ENCODE results near the gene PDCD1LG2. TPM values are rescaled to one million over a fixed set of nuclear protein-coding genes. Genes with fewer than 3 reads are reported as not detected.

PDCD1LG2 gene
- total RNA-seq, 1 donor from 2014 or later, result not detected

DNA sequence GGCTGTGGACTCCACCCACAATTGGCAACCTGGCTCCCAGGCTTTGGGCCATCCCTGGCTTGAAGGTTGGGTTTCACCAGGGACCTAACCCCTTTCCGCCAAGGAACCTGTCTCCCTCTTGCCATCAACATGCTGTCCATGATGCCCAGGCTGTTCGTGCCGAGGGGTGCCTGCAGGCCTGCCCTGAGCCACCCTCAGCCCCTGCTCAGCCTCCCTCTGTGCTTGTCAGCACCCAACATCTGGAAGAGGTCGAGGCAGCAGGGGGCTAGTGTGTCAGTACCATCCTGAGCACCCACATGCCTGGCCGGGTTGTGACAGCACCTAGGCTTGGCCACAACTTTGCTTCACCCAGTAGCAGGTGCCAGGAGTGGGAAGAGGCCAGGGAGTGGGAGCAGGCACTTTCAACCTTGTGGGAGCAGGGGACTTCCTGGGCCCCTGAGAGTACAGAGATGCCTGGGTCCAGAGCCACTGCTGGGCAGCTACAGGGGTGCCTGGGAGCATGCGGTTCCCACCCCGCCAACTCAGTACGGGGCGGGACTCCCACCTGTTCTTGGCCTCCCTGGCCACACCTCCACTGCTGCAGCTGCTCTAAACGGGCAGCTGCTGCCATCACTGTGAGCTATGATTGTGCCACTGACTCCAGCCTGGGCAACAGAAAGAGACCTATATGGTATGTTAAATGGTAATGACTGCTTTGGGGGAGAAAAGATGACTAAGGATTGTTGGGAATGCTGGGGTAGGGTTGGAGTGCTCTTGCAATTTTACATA, 6.3 kb downstream of the PDCD1LG2 start:
- TF ChIP-seq, protein P1, sequence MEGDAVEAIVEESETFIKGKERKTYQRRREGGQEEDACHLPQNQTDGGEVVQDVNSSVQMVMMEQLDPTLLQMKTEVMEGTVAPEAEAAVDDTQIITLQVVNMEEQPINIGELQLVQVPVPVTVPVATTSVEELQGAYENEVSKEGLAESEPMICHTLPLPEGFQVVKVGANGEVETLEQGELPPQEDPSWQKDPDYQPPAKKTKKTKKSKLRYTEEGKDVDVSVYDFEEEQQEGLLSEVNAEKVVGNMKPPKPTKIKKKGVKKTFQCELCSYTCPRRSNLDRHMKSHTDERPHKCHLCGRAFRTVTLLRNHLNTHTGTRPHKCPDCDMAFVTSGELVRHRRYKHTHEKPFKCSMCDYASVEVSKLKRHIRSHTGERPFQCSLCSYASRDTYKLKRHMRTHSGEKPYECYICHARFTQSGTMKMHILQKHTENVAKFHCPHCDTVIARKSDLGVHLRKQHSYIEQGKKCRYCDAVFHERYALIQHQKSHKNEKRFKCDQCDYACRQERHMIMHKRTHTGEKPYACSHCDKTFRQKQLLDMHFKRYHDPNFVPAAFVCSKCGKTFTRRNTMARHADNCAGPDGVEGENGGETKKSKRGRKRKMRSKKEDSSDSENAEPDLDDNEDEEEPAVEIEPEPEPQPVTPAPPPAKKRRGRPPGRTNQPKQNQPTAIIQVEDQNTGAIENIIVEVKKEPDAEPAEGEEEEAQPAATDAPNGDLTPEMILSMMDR (IDR thresholded peaks at IDR 0.05; ENCODE audit: partially characterized antibody, unreplicated experiment), result no peak
- H3K4me3 Mint-ChIP-seq (ENCODE audit: unreplicated experiment), result no peak overlapping the region
- no peaks in the 10 kb centered on the region for H3K27me3 Mint-ChIP-seq (ENCODE audit: unreplicated experiment)
- no peaks in the 10 kb centered on the region for H3K4me1 Mint-ChIP-seq (ENCODE audit: low read depth, unreplicated experiment)
- no peak for DNase-seq
- H3K36me3 Mint-ChIP-seq (ENCODE audit: unreplicated experiment), result no peaks in the 10 kb centered on the region
- no peak overlapping the region for H3K27ac Mint-ChIP-seq (ENCODE audit: unreplicated experiment)
- H3K9me3 Mint-ChIP-seq (ENCODE audit: unreplicated experiment), result no peaks in the 10 kb centered on the region

DNA sequence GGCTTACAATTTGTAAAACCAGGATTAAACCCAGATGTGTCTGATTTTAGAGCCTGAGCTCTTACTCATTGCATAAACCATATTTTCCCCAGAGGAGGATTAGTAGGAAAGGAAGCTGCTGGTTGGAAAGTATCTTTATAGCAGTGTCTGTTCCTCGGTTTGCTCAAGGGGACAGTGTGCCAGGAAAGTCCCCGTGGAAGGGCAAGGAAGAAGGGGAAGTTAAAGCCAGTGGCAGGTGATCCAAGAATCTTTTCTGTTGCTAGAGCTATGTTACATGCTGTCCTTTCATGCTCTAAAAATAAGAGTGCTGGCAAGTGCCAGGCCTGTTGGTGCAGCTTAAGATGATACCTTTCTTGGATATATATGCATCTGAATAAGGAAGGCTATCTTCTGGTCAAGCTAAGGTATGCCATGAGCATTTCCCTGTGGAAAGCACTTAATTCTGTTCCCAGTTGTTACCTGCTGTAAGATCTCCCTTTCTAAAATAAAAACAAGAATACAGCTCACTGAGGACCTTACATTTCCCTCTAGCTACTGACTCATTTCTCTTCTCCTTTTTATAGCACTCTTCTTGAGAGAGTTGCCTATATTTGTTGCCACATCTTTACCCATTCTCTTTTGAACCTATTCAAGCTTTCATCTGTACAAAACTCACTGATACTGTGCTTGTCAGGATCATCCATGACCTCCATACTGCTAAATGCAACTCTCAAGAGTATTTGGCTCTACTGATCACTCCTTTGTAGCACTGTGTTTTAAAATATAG, 8.0 kb downstream of the PDCD1LG2 start:
- H3K4me1 Mint-ChIP-seq (ENCODE audit: low read depth, unreplicated experiment), result no peaks in the 10 kb centered on the region
- H3K36me3 Mint-ChIP-seq (ENCODE audit: unreplicated experiment), result no peaks in the 10 kb centered on the region
- no peak overlapping the region for H3K4me3 Mint-ChIP-seq (ENCODE audit: unreplicated experiment)
- no peaks in the 10 kb centered on the region for H3K9me3 Mint-ChIP-seq (ENCODE audit: unreplicated experiment)
- H3K27ac Mint-ChIP-seq (ENCODE audit: unreplicated experiment), result no peak overlapping the region
- no peaks in the 10 kb centered on the region for H3K27me3 Mint-ChIP-seq (ENCODE audit: unreplicated experiment)
- no peak for DNase-seq
- TF ChIP-seq, protein P1 (IDR thresholded peaks at IDR 0.05; ENCODE audit: partially characterized antibody, unreplicated experiment), result no peak

DNA sequence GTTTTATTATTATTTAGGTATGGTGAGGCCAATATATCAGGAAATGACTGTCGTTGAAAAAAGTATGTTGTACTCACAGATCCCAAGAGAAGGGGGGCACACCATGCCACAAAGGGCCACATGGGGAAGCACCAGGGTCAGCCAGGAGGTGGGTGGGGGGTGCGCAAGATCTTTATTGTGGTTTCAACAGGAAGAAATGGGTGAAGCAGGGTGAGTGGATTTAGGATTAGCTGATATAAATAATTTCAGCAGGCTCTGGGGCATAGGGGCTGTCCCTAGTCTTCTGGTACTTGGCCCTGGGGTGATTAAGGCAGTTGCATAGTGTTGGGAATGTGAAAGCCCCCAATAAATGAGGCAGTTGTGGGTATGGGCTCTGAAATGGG, 8.6 kb downstream of the PDCD1LG2 start:
- no peaks in the 10 kb centered on the region for H3K4me1 Mint-ChIP-seq (ENCODE audit: low read depth, unreplicated experiment)

DNA sequence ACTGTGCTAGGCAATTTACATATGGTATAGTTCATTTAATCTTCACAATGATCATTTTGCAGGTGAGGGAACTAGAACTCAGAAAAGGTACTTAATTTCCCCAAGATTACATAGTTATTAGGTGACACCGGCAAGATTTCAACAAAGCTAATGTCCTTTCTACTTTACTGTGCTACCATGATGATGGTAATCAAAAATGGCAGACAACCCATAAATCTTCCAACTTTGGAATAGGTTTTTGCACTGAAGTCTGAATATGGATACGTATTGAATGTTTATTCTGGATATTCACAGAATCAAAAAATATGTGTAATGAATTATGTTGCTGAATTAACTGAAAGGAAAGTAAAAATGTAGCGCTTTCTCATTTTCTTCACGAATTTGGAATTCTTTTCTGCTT, 13.8 kb downstream of the PDCD1LG2 start:
- TF ChIP-seq, protein P1 (IDR thresholded peaks at IDR 0.05; ENCODE audit: partially characterized antibody, unreplicated experiment), result no peak
- H3K36me3 Mint-ChIP-seq (ENCODE audit: unreplicated experiment), result no peaks in the 10 kb centered on the region
- H3K4me1 Mint-ChIP-seq (ENCODE audit: low read depth, unreplicated experiment), result no peaks in the 10 kb centered on the region
- no peak overlapping the region for H3K27ac Mint-ChIP-seq (ENCODE audit: unreplicated experiment)
- no peaks in the 10 kb centered on the region for H3K27me3 Mint-ChIP-seq (ENCODE audit: unreplicated experiment)
- no peak overlapping the region for H3K4me3 Mint-ChIP-seq (ENCODE audit: unreplicated experiment)
- no peaks in the 10 kb centered on the region for H3K9me3 Mint-ChIP-seq (ENCODE audit: unreplicated experiment)
- no peak for DNase-seq

More for the DNA sequence above, 8.6 kb downstream of the PDCD1LG2 start:
- H3K36me3 Mint-ChIP-seq (ENCODE audit: unreplicated experiment), result no peaks in the 10 kb centered on the region
- H3K9me3 Mint-ChIP-seq (ENCODE audit: unreplicated experiment), result no peaks in the 10 kb centered on the region
- no peak for DNase-seq
- TF ChIP-seq, protein P1 (IDR thresholded peaks at IDR 0.05; ENCODE audit: partially characterized antibody, unreplicated experiment), result no peak
- no peak overlapping the region for H3K27ac Mint-ChIP-seq (ENCODE audit: unreplicated experiment)
- H3K4me3 Mint-ChIP-seq (ENCODE audit: unreplicated experiment), result no peak overlapping the region
- H3K27me3 Mint-ChIP-seq (ENCODE audit: unreplicated experiment), result no peaks in the 10 kb centered on the region
